Mucosa of rectum (tissue), 2 donors: Measurements from ENCODE around the gene MED6.
A peak's percentile ranks its signal among the peaks of the same experiment; 100 is the strongest.

Experiments used
- H3K27ac ChIP-seq, 2 donors: one replicate each; pipeline ENCODE4 v1.7.0; 2013; ENCODE audit warnings: inconsistent platforms in 2 of 2, low read depth in 2 of 2, low read length in 2 of 2
- H3K27me3 ChIP-seq, 2 donors: one replicate each; pipeline ENCODE4 v1.7.0; 2013; ENCODE audit warnings: low read length in 2 of 2; ENCODE audit not compliant: control insufficient read depth in 2 of 2, insufficient read depth in 2 of 2
- H3K36me3 ChIP-seq, 2 donors: one replicate each; pipeline ENCODE4 v1.7.0; 2013; ENCODE audit warnings: low read length in 2 of 2; ENCODE audit not compliant: control insufficient read depth in 2 of 2, insufficient read depth in 2 of 2
- H3K4me1 ChIP-seq, 2 donors: one replicate each; pipeline ENCODE4 v1.7.0; 2013; ENCODE audit warnings: low read length in 2 of 2, mild to moderate bottlenecking in 1 of 2; ENCODE audit not compliant: control insufficient read depth in 2 of 2, insufficient read depth in 2 of 2
- H3K4me3 ChIP-seq, 2 donors: one replicate each; pipeline ENCODE4 v1.7.0; 2013; ENCODE audit warnings: low read length in 2 of 2
- H3K9ac ChIP-seq, 2 donors: one replicate each; pipeline ENCODE4 v1.7.0; 2013; ENCODE audit warnings: low read length in 2 of 2, low read depth in 1 of 2, mild to moderate bottlenecking in 1 of 2
- H3K9me3 ChIP-seq, 2 donors: one replicate each; pipeline ENCODE4 v1.7.0; 2013; ENCODE audit warnings: low read length in 2 of 2; ENCODE audit not compliant: control insufficient read depth in 2 of 2
- donor health status: healthy.
- donor health status: Normal muscosa, but diverticular disease.

Gene MED6, protein sequence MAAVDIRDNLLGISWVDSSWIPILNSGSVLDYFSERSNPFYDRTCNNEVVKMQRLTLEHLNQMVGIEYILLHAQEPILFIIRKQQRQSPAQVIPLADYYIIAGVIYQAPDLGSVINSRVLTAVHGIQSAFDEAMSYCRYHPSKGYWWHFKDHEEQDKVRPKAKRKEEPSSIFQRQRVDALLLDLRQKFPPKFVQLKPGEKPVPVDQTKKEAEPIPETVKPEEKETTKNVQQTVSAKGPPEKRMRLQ

DNA sequence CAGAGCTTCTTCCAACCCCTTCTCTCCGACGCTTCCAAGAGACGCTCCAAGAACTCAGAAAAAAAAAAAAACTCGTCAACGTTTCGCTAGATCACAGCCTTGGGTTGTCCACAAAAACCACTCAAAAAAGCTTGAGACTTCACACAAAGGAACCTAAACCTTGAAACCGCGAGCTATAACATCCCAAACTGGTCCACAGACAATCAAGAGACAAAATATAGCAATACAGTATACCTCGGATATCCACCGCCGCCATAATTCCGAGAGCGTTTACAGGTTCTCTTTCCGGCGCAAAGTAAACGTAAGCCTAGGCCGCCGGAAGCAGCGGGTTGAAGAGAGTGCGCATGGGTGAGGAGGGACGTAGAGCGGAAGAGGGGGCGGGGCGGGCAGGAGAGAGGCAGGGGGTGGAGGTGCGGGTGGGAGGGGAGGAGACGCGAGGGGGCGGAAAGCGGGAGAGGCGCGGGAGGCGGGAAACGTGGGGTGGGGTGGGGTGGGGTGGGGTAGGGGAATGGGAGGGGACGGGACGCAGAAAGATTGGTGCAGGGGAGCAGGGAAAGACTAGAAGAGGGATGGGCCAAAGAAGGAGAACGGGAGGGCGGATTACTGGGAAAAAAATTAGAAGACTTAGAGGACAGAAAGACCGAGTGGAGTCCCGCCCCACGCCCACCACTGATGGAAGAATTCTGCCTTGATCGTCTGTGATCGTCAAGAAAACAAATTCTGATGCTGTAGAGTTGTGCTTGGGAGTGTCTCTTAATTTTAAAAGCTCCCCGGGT, at the start of gene MED6:
Gene MED6 (minus strand): TSS at position 274 of the 776 bp plus-strand sequence. CDS start 18 bp downstream, at position 256.
- H3K4me3 ChIP-seq, result peak within 1 kb of the TSS; percentile 65 to 100
- peaks cover 4 to 9% of the 10 kb centered on the region in 2 donors for H3K36me3 ChIP-seq
- peaks cover 11 to 16% of the 10 kb centered on the region in 2 donors for H3K4me1 ChIP-seq
- no peaks in the 10 kb centered on the region for H3K9me3 ChIP-seq
- H3K27me3 ChIP-seq, result no peaks in the 10 kb centered on the region
- peak within 1 kb of the TSS; percentile 33 to 75 for H3K27ac ChIP-seq
- peak within 1 kb of the TSS; percentile 72 to 93 for H3K9ac ChIP-seq

DNA sequence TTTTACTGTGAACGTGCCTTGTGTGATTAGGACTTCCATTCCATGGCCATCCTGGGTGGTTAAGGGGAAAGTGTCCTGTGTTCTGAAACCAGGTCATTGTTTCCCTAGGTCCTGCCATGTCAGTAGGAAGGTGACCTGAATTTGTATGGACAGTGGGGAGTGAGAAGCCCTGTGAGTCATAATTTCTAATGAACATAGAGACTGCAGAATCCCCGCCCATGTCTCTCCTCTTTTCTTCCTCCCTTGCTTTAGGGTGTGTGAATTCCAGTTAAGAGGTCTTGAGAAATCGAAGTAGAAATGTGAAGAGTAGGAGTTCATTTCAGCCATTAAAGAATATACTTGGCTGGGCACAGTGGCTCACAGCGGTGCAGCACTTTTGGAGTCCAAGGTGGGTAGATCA, 49.3 kb upstream of the MED6 start:
- Histone ChIP-seq H3K9me3 (no peaks in the 10 kb centered on the region), H3K4me1 (peaks cover 0 to 2% of the 10 kb centered on the region in 2 donors), H3K27me3 (no peaks in the 10 kb centered on the region), H3K36me3 (no peaks in the 10 kb centered on the region), H3K9ac (no peak overlapping the region), H3K4me3 (no peak overlapping the region), H3K27ac (no peak overlapping the region)

DNA sequence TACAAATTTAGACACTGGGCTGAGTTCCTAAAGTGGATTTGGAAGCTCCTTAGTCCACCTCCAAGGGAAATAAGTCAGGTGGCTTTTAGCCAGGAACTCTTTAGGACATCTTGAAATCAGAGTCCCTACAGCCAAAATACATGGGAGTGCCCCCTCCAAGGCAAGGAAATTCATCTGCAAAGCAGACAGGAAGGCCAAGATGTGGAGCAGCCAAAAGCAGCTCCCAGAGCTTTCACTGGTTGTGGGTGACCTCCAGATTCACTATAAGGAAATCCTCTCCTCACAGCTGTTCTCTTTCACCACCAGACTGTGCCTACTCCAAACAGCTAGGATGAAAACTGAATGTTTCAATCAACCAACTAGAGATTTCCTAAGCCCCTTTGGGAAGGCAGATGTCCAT, 47.9 kb upstream of the MED6 start:
- no peak overlapping the region for H3K4me3 ChIP-seq
- H3K9me3 ChIP-seq, result no peaks in the 10 kb centered on the region
- H3K9ac ChIP-seq, result no peak overlapping the region
- no peaks in the 10 kb centered on the region for H3K36me3 ChIP-seq
- H3K4me1 ChIP-seq, result no peaks in the 10 kb centered on the region
- H3K27ac ChIP-seq, result no peak overlapping the region
- peaks cover 0 to 3% of the 10 kb centered on the region in 2 donors for H3K27me3 ChIP-seq

DNA sequence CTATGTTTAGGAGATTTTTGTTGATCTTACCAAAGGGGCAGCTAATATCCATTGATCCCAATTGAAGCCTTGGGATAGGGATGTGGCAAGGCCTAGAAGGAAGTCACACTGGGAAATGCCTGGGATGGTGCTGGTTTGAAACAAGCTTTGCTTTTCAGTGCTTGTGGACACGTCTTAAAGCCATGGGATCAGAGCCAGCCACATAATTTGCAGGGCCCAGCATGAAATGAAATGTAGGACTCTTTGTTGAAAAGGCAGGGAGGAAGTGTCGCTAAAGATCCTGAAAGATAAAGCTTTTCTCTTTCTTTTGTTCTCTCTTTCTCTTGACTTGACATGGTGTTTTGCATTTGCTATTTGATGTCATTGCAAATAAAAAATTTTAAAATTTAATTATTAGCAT, 46.2 kb upstream of the MED6 start:
- H3K27me3 ChIP-seq, result peaks cover 0 to 11% of the 10 kb centered on the region in 2 donors
- H3K9ac ChIP-seq, result no peak overlapping the region
- H3K4me3 ChIP-seq, result no peak overlapping the region
- H3K4me1 ChIP-seq, result peaks cover 2 to 3% of the 10 kb centered on the region in 2 donors
- H3K27ac ChIP-seq, result no peak overlapping the region
- no peaks in the 10 kb centered on the region for H3K36me3 ChIP-seq
- H3K9me3 ChIP-seq, result no peaks in the 10 kb centered on the region

DNA sequence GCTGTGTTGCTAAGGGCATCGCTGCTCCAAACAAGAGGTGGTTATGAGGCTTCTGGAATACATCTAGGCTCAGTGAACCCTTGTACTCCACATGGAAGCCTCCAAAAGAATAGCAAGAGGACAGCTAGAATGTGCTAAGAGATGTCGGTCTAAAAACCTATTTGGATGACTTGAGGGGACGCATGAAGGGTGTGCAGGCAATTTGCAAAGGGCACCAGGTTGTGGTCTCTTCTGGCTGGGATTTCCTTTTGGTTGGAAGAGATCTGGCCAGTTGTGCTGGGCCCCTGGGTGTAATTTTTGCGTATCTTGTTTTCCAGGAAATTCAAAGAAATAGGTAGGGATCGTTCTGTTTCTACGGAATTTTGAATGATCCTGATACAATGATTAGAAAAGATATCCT, 45.4 kb upstream of the MED6 start:
- Histone ChIP-seq H3K27ac (no peak overlapping the region), H3K9ac (no peak overlapping the region), H3K27me3 (peaks cover 3 to 14% of the 10 kb centered on the region in 2 donors), H3K4me1 (peaks cover 7% of the 10 kb centered on the region in 2 donors), H3K9me3 (no peaks in the 10 kb centered on the region), H3K36me3 (no peaks in the 10 kb centered on the region), H3K4me3 (no peak overlapping the region)

DNA sequence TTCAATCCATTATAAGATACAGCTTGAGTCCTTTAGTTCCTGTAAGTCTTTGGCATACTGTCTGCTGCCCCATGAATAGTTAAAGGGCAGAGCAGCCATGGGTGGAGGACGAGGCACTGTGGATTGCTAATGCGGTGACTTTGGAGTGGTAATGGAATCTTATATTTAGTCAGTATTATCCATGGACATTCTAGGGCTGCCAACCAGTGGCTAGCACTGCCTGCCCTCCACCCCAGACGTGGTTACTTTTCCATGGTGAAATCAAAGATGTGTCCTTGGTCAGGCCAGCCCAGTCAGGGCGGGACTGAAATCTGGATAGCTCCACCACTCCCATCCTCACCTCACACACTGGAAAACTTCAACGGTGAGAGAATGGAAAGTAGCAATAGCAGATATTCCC, 43.5 kb upstream of the MED6 start:
- peaks cover 7 to 18% of the 10 kb centered on the region in 2 donors for H3K27me3 ChIP-seq
- H3K9ac ChIP-seq, result no peak overlapping the region
- H3K27ac ChIP-seq, result no peak overlapping the region
- H3K4me1 ChIP-seq, result peaks cover 8 to 11% of the 10 kb centered on the region in 2 donors
- no peaks in the 10 kb centered on the region for H3K36me3 ChIP-seq
- peak overlapping the region in 1 of 2 donors; percentile 75 for H3K4me3 ChIP-seq
- no peaks in the 10 kb centered on the region for H3K9me3 ChIP-seq

DNA sequence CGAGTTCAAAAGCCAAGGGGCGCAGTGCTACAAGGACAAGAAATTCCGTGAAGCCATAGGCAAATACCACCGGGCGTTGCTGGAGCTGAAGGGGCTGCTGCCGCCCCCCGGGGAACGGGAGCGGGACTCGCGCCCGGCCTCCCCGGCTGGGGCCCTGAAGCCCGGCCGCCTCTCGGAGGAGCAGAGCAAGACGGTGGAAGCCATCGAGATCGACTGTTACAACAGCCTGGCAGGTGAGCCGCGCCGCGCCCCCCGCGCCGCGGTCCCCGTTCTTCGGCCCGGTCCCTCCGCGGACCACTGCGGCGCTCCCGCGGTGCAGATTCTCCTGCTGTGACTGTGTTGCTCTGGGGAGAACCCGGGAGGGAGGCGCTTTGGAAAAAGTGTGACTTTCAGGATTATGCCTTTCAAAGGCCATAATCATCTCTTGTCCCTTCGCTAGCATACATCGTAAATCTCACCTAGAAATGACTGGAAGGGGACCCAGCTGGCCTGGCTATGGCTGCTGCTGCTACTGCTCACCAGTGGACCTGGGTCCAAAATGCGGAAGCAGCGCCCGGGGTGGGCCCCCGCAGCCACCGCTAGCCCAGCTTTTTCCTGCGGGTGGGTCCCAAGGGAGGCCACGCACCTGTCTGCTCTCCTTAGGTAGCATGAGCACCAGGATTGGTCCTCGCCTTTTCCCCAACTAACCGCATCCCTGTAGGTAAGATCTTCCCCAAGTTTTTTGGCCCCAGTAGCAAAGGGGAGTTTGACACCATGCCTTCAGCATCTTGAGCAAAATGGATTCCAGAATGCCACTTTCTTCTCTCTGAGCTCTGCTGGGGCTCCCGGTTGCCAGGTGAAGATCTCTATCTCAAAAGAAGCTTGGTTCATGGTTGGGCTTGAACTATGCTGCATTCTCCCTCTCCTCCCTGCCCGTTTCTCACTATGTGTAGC, 42.1 kb upstream of the MED6 start:
- Histone ChIP-seq H3K4me1 (peaks cover 8 to 11% of the 10 kb centered on the region in 2 donors), H3K9me3 (no peaks in the 10 kb centered on the region), H3K4me3 (peak overlapping the region; percentile 59 to 75), H3K9ac (peak overlapping the region; percentile 49 to 60), H3K27ac (peak overlapping the region in 1 of 2 donors; percentile 43), H3K27me3 (peaks cover 7 to 21% of the 10 kb centered on the region in 2 donors), H3K36me3 (no peaks in the 10 kb centered on the region)

DNA sequence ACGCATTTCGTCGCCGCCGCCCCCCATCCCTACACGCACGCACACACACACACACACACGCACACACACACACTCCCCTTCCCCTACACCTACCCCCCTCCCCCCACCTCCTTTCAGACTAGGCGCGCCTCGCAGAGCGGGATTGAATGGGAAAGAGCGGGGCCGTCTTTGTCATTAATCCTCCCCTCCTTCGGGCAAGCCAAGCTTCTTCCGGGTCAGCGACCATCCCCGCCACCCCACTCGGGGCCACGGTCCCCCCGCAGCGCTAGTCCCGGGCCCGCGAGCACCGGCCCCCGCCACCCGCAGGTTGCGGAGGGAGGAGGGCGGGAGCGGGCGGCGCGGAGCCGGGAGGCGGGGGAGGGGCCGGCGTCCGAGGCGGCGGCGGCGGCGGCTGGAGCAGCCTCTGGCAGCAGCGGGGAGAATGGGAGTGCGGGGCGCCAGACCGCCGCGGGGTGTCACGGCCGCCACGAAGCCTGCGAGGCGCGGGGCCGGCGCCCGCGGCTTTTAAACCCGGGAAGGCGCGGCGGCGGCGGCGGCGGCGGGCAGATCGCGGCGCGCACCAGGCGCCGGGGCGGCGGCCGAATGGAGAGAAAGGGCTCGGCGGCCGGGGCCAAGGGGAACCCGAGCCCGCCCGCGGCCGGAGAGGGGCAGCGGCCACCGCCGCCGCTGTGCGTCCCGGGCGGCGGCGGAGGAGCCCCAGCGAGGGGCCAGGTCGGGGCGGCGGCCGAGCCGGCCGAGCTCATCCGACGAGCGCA, 41.3 kb upstream of the MED6 start, which contains the start of gene TTC9:
Gene TTC9 (plus strand): TSS at position 369 of the 755 bp plus-strand sequence. CDS start 214 bp downstream, at position 583.
- H3K9ac ChIP-seq, result peak within 1 kb of the TSS; percentile 49 to 60
- H3K9me3 ChIP-seq, result no peaks in the 10 kb centered on the region
- no peaks in the 10 kb centered on the region for H3K36me3 ChIP-seq
- peaks cover 7 to 21% of the 10 kb centered on the region in 2 donors for H3K27me3 ChIP-seq
- H3K4me1 ChIP-seq, result peaks cover 8 to 11% of the 10 kb centered on the region in 2 donors
- H3K27ac ChIP-seq, result peak within 1 kb of the TSS in 1 of 2 donors; percentile 43
- peak within 1 kb of the TSS; percentile 70 to 78 for H3K4me3 ChIP-seq

DNA sequence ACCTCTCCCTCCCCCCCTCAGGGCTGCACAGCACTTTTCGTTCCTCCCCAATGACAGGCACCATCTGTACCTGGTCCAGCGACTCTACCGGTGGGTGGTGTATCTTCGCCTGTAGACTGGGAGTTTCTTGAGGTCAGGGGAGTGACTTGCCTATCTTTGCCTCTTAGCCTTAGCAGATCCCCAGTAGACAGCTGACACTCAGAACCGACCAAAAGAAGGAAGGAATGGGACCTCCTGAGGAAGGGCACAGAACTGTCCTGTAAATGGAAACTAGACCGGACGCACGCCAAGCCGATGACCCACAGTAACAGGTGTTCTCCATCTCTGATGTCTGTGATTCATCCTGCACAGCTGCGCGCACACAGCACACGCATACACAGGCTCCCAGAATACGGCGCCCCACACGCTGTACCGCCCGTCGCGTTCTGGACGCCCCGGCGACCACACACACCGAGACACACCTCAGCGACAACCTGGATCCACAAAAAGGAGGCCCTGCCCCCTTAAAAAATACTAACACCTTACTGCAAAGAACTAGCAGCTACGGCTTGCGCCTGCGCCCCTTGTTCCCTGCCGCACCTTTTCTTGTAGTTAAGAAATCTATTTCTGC, 40.6 kb upstream of the MED6 start:
- Histone ChIP-seq H3K4me3 (peak overlapping the region; percentile 70 to 78), H3K9ac (peak overlapping the region; percentile 20 to 32), H3K27ac (peak overlapping the region in 1 of 2 donors; percentile 24), H3K9me3 (no peaks in the 10 kb centered on the region), H3K27me3 (peaks cover 7 to 21% of the 10 kb centered on the region in 2 donors), H3K4me1 (peaks cover 8 to 11% of the 10 kb centered on the region in 2 donors), H3K36me3 (no peaks in the 10 kb centered on the region)
